Liver (tissue), 9 donors: ENCODE data around the gene MFAP5. TPM values are rescaled to one million over a fixed set of nuclear protein-coding genes. Genes with fewer than 3 reads are reported as not detected.
"Not testable (repeated sequence)": the region's sequence is repeated elsewhere in the genome, so short reads cannot be mapped to it uniquely, and the experiment has no call there.

Experiments
- DNase-seq: peaks from one replicate; pipeline ENCODE4 v3.0.0-alpha.2; 2017; ENCODE audit warnings: low spot score
- H3K27ac ChIP-seq, 2 donors: one replicate each; pipeline ENCODE4 v1.7.0; 2013; ENCODE audit warnings: inconsistent platforms in 2 of 2, low read length in 2 of 2, control low read depth in 1 of 2, low read depth in 1 of 2, mild to moderate bottlenecking in 1 of 2
- H3K27me3 ChIP-seq, 4 donors: one replicate each; pipeline versions ENCODE4 v1.6.1 to v1.7.0; 2013; ENCODE audit warnings: low read length in 3 of 4, inconsistent platforms in 1 of 4, mild to moderate bottlenecking in 1 of 4, moderate library complexity in 1 of 4; ENCODE audit not compliant: control insufficient read depth in 4 of 4, insufficient read depth in 4 of 4
- H3K36me3 ChIP-seq, 4 donors: one replicate each; pipeline versions ENCODE4 v1.6.1 to v1.7.0; 2013; ENCODE audit warnings: low read length in 3 of 4, mild to moderate bottlenecking in 3 of 4, low read depth in 1 of 4, moderate library complexity in 1 of 4; ENCODE audit not compliant: control insufficient read depth in 4 of 4, insufficient read depth in 3 of 4
- H3K4me1 ChIP-seq, 4 donors: one replicate each; pipeline versions ENCODE4 v1.6.1 to v1.7.0; 2013; ENCODE audit warnings: low read length in 3 of 4, mild to moderate bottlenecking in 3 of 4, moderate library complexity in 1 of 4; ENCODE audit not compliant: control insufficient read depth in 4 of 4, insufficient read depth in 4 of 4
- H3K4me3 ChIP-seq, 3 donors: one replicate each; pipeline versions ENCODE4 v1.6.1 to v1.7.0; 2013; ENCODE audit warnings: low read length in 3 of 3, control low read depth in 1 of 3, low read depth in 1 of 3, mild to moderate bottlenecking in 1 of 3
- H3K9ac ChIP-seq, 2 donors: one replicate each; pipeline ENCODE4 v1.7.0; 2013; ENCODE audit warnings: low read length in 2 of 2, mild to moderate bottlenecking in 2 of 2, moderate library complexity in 2 of 2, control low read depth in 1 of 2, low read depth in 1 of 2
- H3K9me3 ChIP-seq, 4 donors: one replicate each; pipeline versions ENCODE4 v1.6.1 to v1.7.0; 2013; ENCODE audit warnings: low read length in 3 of 4; ENCODE audit not compliant: control insufficient read depth in 4 of 4
- ATF3 ChIP-seq: IDR thresholded peaks from 2 replicates; pipeline ENCODE4 v1.6.1; 2016; ENCODE audit warnings: antibody characterized with exemption
- CTCF ChIP-seq: fragments of 150-350 bp; IDR thresholded peaks from 2 replicates; pipeline ENCODE4 v1.5.1; 2017; ENCODE audit warnings: improper control_type of control experiment, low read depth, low read length; ENCODE audit not compliant: missing input control
- EGR1 ChIP-seq, 2 donors: IDR thresholded peaks; 2 replicates each; pipeline ENCODE4 v1.6.1; 2016 to 2018; ENCODE audit warnings: antibody characterized with exemption in 2 of 2, low read depth in 2 of 2
- FOXA1 ChIP-seq: IDR thresholded peaks from 2 replicates; pipeline ENCODE4 v1.6.1; 2016; ENCODE audit warnings: antibody characterized with exemption
- FOXA2 ChIP-seq: IDR thresholded peaks from 2 replicates; pipeline ENCODE4 v1.6.1; 2016; ENCODE audit warnings: antibody characterized with exemption
- GABPA ChIP-seq, 2 donors: IDR thresholded peaks in 1 of 2; conservative IDR thresholded peaks in 1 of 2; 2 replicates each; pipeline ENCODE4 v1.6.1; 2016; ENCODE audit warnings: antibody characterized with exemption in 2 of 2, mild to moderate bottlenecking in 1 of 2, moderate library complexity in 1 of 2
- HNF4A ChIP-seq, 2 donors: conservative IDR thresholded peaks; 2 replicates each; pipeline ENCODE4 v1.6.1; 2016; ENCODE audit warnings: antibody characterized with exemption in 2 of 2, mild to moderate bottlenecking in 2 of 2
- HNF4G ChIP-seq: IDR thresholded peaks from 2 replicates; pipeline ENCODE4 v1.6.1; 2016; ENCODE audit warnings: antibody characterized with exemption
- JUND ChIP-seq, 2 donors: IDR thresholded peaks; 2 replicates each; pipeline ENCODE4 v1.6.1; 2016; ENCODE audit warnings: antibody characterized with exemption in 2 of 2
- NR2F2 ChIP-seq: IDR thresholded peaks from 2 replicates; pipeline ENCODE4 v1.6.1; 2016; ENCODE audit warnings: antibody characterized with exemption
- RAD21 ChIP-seq, 2 donors: IDR thresholded peaks; 2 replicates each; pipeline ENCODE4 v1.6.1; 2016; ENCODE audit warnings: antibody characterized with exemption in 2 of 2, mild to moderate bottlenecking in 2 of 2
- RXRA ChIP-seq, 2 donors: IDR thresholded peaks; 2 replicates each; pipeline ENCODE4 v1.6.1; 2017 to 2018; ENCODE audit warnings: antibody characterized with exemption in 2 of 2, mild to moderate bottlenecking in 1 of 2
- SP1 ChIP-seq: IDR thresholded peaks from 2 replicates; pipeline ENCODE4 v1.6.1; 2018; ENCODE audit warnings: antibody characterized with exemption, mild to moderate bottlenecking
- TAF1 ChIP-seq: conservative IDR thresholded peaks from 2 replicates; pipeline ENCODE4 v1.6.1; 2016; ENCODE audit warnings: antibody characterized with exemption, mild to moderate bottlenecking
- YY1 ChIP-seq: IDR thresholded peaks from 2 replicates; pipeline ENCODE4 v1.6.1; 2016; ENCODE audit warnings: antibody characterized with exemption, mild to moderate bottlenecking
- WGBS: extraction: QIAGEN DNeasy Blood & Tissue Kit; methylation state at CpG from one replicate; pipeline ENCODE4 v1.1.7; 2013; 5-methylcytosine and 5-hydroxymethylcytosine counted together
- polyA plus RNA-seq, 2 donors: library from polyadenylated mRNA; stranded (reverse) in 1 of 2; unstranded in 1 of 2; fragments of 200-250 nt in 1 of 2; fragments of >200 nt in 1 of 2; fragmentation: Nextera tagmentation in 1 of 2; extraction: Ambion mirVana in 1 of 2; gene quantifications; one replicate each; pipeline versions ENCODE4 v1.2.1 to v1.2.3, GENCODE V29; 2013 to 2015
- total RNA-seq, 2 donors: library from RNA; depleted of rRNA; stranded (reverse); fragments of >200 nt; gene quantifications; one replicate each; pipeline ENCODE4 v1.2.3, GENCODE V29; 2014
- TF ChIP-seq, protein P1 (sequence below): IDR thresholded peaks from 2 replicates; pipeline ENCODE4 v1.6.1; 2016; ENCODE audit warnings: antibody characterized with exemption, mild to moderate bottlenecking
- TF ChIP-seq, protein P2 (sequence below): IDR thresholded peaks from 2 replicates; pipeline ENCODE4 v1.6.1; 2016; ENCODE audit warnings: antibody characterized with exemption
- TF ChIP-seq, protein P3 (sequence below): IDR thresholded peaks from 2 replicates; pipeline ENCODE4 v1.6.1; 2016; ENCODE audit warnings: antibody characterized with exemption
- donor health status: healthy.
- donor health status: healthy.
- donor health status: healthy.
- donor health status: healthy.
- donor health status: healthy.

The MFAP5 gene
- total and polyA plus RNA-seq, 4 donors = 0.20 to 0.42 TPM; not detected in 2

- no peak for TF ChIP-seq SP1
- no peak for TF ChIP-seq RAD21 (IDR thresholded peaks at IDR 0.05)
- no peak for TF ChIP-seq EGR1 (IDR thresholded peaks at IDR 0.05; ENCODE audit: low read depth in 2 of 2)
- TF ChIP-seq, protein P1, sequence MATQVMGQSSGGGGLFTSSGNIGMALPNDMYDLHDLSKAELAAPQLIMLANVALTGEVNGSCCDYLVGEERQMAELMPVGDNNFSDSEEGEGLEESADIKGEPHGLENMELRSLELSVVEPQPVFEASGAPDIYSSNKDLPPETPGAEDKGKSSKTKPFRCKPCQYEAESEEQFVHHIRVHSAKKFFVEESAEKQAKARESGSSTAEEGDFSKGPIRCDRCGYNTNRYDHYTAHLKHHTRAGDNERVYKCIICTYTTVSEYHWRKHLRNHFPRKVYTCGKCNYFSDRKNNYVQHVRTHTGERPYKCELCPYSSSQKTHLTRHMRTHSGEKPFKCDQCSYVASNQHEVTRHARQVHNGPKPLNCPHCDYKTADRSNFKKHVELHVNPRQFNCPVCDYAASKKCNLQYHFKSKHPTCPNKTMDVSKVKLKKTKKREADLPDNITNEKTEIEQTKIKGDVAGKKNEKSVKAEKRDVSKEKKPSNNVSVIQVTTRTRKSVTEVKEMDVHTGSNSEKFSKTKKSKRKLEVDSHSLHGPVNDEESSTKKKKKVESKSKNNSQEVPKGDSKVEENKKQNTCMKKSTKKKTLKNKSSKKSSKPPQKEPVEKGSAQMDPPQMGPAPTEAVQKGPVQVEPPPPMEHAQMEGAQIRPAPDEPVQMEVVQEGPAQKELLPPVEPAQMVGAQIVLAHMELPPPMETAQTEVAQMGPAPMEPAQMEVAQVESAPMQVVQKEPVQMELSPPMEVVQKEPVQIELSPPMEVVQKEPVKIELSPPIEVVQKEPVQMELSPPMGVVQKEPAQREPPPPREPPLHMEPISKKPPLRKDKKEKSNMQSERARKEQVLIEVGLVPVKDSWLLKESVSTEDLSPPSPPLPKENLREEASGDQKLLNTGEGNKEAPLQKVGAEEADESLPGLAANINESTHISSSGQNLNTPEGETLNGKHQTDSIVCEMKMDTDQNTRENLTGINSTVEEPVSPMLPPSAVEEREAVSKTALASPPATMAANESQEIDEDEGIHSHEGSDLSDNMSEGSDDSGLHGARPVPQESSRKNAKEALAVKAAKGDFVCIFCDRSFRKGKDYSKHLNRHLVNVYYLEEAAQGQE = no peak
- TF ChIP-seq HNF4G = no peak
- no peak for TF ChIP-seq CTCF
- TF ChIP-seq, protein P2, sequence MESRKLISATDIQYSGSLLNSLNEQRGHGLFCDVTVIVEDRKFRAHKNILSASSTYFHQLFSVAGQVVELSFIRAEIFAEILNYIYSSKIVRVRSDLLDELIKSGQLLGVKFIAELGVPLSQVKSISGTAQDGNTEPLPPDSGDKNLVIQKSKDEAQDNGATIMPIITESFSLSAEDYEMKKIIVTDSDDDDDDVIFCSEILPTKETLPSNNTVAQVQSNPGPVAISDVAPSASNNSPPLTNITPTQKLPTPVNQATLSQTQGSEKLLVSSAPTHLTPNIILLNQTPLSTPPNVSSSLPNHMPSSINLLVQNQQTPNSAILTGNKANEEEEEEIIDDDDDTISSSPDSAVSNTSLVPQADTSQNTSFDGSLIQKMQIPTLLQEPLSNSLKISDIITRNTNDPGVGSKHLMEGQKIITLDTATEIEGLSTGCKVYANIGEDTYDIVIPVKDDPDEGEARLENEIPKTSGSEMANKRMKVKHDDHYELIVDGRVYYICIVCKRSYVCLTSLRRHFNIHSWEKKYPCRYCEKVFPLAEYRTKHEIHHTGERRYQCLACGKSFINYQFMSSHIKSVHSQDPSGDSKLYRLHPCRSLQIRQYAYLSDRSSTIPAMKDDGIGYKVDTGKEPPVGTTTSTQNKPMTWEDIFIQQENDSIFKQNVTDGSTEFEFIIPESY = no peak
- no peak for TF ChIP-seq GABPA (IDR thresholded peaks at IDR 0.05 in 1 of 2, conservative IDR thresholded peaks at IDR 0.05 in 1 of 2)
- TF ChIP-seq RXRA (IDR thresholded peaks at IDR 0.05) = no peak
- no peak for TF ChIP-seq FOXA1
- TF ChIP-seq NR2F2 = no peak
- TF ChIP-seq FOXA2 = no peak
- TF ChIP-seq JUND (IDR thresholded peaks at IDR 0.05) = no peak
- no peak for TF ChIP-seq ATF3
- TF ChIP-seq, protein P3, sequence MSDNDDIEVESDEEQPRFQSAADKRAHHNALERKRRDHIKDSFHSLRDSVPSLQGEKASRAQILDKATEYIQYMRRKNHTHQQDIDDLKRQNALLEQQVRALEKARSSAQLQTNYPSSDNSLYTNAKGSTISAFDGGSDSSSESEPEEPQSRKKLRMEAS = no peak
- no peak for TF ChIP-seq HNF4A (conservative IDR thresholded peaks at IDR 0.05)
- TF ChIP-seq TAF1 = no peak
- no peak for TF ChIP-seq YY1
These were observed 26.0 kb downstream of the MFAP5 start for GRCh38 chr12:8636581-8636980.

DNA sequence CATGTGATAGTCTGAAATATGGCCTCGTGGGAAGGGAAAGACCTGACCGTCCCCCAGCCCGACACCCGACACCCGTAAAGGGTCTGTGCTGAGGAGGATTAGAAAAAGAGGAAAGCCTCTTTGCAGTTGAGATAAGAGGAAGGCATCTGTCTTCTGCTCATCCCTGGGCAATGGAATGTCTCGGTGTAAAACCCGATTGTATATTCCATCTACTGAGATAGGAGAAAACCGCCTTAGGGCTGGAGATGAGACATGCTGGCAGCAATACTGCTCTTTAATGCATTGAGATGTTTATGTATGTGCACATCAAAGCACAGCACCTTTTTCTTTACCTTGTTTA, 26.6 kb downstream of the MFAP5 start:
- not testable (repeated sequence) for H3K4me1 ChIP-seq, H3K27ac ChIP-seq, H3K4me3 ChIP-seq, DNase-seq, H3K9me3 ChIP-seq, H3K27me3 ChIP-seq, H3K36me3 ChIP-seq, H3K9ac ChIP-seq
- 46% methylated on average over 8 of the region's 8 CpGs for WGBS

More at GRCh38 chr12:8636581-8636980, 26.0 kb downstream of the MFAP5 start:
- H3K9ac ChIP-seq = no peak overlapping the region
- H3K36me3 ChIP-seq = no peaks in the 10 kb centered on the region
- 58% methylated on average over 5 of the region's 5 CpGs for WGBS
- no peak overlapping the region for H3K4me3 ChIP-seq
- H3K27ac ChIP-seq = no peak overlapping the region
- no peaks in the 10 kb centered on the region for H3K4me1 ChIP-seq
- no peaks in the 10 kb centered on the region for H3K27me3 ChIP-seq
- H3K9me3 ChIP-seq = no peaks in the 10 kb centered on the region
- no peak for DNase-seq

GRCh38 chr12:8635342-8636006, 27.2 kb downstream of the MFAP5 start:
- H3K4me1 ChIP-seq, H3K4me3 ChIP-seq, DNase-seq, H3K27ac ChIP-seq, H3K27me3 ChIP-seq, H3K9ac ChIP-seq, H3K9me3 ChIP-seq, H3K36me3 ChIP-seq: not testable (repeated sequence)
- 67% methylated on average over 9 of the region's 9 CpGs for WGBS
